GM21360 (cell line): ENCODE results near the gene COL24A1.
"Not testable (repeated sequence)": the region's sequence is repeated elsewhere in the genome, so short reads cannot be mapped to it uniquely, and the experiment has no call there.

Experiments
- ATAC-seq: cut with Tn5 transposase; IDR thresholded peaks from one replicate; pipeline ENCODE4 v1.9.1; 2021; ENCODE audit warnings: mild to moderate bottlenecking, moderate library complexity; ENCODE audit not compliant: unreplicated experiment

Gene COL24A1

GRCh38 chr1:85822696-85823095 lies 333.9 kb downstream of the COL24A1 start:
- ATAC-seq = no peak

GRCh38 chr1:85818371-85818770 lies 338.2 kb downstream of the COL24A1 start:
- ATAC-seq = no peak

- ATAC-seq = no peak
Observed at GRCh38 chr1:85816606-85817005, 340.0 kb downstream of the COL24A1 start.

GRCh38 chr1:85815906-85816305 lies 340.7 kb downstream of the COL24A1 start:
- ATAC-seq = no peak

GRCh38 chr1:85806236-85806965 lies 350.2 kb downstream of the COL24A1 start:
- no peak for ATAC-seq

GRCh38 chr1:85801520-85801919 lies 355.1 kb downstream of the COL24A1 start:
- no peak for ATAC-seq

GRCh38 chr1:85799737-85800136 lies 356.8 kb downstream of the COL24A1 start:
- ATAC-seq = no peak

GRCh38 chr1:85798419-85798818 lies 358.2 kb downstream of the COL24A1 start:
- no peak for ATAC-seq

GRCh38 chr1:85777021-85777420 lies 379.6 kb downstream of the COL24A1 start:
- ATAC-seq = not testable (repeated sequence)

- ATAC-seq = no peak
Observed at GRCh38 chr1:85762804-85763203, 393.8 kb downstream of the COL24A1 start.

GRCh38 chr1:85756864-85757263 lies 399.7 kb downstream of the COL24A1 start:
- no peak for ATAC-seq

GRCh38 chr1:85748120-85748519 lies 408.5 kb downstream of the COL24A1 start:
- ATAC-seq = no peak

- no peak for ATAC-seq
Observed at GRCh38 chr1:85746777-85747176, 409.8 kb downstream of the COL24A1 start.

- no peak for ATAC-seq
Observed at GRCh38 chr1:85743814-85744213, 412.8 kb downstream of the COL24A1 start.

- no peak for ATAC-seq
Observed at GRCh38 chr1:85734931-85735330, 421.6 kb downstream of the COL24A1 start.

- ATAC-seq = no peak
Observed at GRCh38 chr1:85718678-85719340, 437.8 kb downstream of the COL24A1 start.

- ATAC-seq = not testable (repeated sequence)
Observed at GRCh38 chr1:85714418-85715114, 442.0 kb downstream of the COL24A1 start.

GRCh38 chr1:85708829-85709227 lies 447.7 kb downstream of the COL24A1 start:
- no peak for ATAC-seq

GRCh38 chr1:85707990-85708828 lies 448.4 kb downstream of the COL24A1 start, which contains the start of gene ZNHIT6:
Gene ZNHIT6 (minus strand): TSS chr1:85708433. CDS start chr1:85708284, 149 bp downstream.
- peak; percentile 83 for ATAC-seq

- ATAC-seq = peak; percentile 19
Observed at GRCh38 chr1:85707267-85707989, 449.1 kb downstream of the COL24A1 start.
